Bronchial epithelial cell (primary cell): ENCODE measurements around the gene ASXL2. TPM values are rescaled to one million over a fixed set of nuclear protein-coding genes. Genes with fewer than 3 reads are reported as not detected.
A peak's percentile ranks its signal among the peaks of the same experiment; 100 is the strongest.

Experiments used
- DNase-seq: peaks from one replicate; pipeline ENCODE4 v3.0.0-alpha.2; 2010; ENCODE audit warnings: low read depth
- FAIRE-seq: peaks from 2 replicates; lab custom pipeline; 2011; peaks lifted over from hg19 to GRCh38; lab: Jason Lieb, UNC
- H3K27me3 ChIP-seq: 2 replicates; pipeline ENCODE4 v1.5.1; 2011; ENCODE audit warnings: low read length; ENCODE audit not compliant: control insufficient read depth, insufficient read depth
- H3K36me3 ChIP-seq: 2 replicates; pipeline ENCODE4 v1.5.1; 2011; ENCODE audit warnings: low read length; ENCODE audit not compliant: control insufficient read depth, insufficient read depth
- H3K4me3 ChIP-seq: 2 replicates; pipeline ENCODE4 v1.5.1; 2011; ENCODE audit warnings: mild to moderate bottlenecking, low read depth, low read length, control low read depth
- CTCF ChIP-seq: IDR thresholded peaks from 2 replicates; pipeline ENCODE4 v1.5.1; 2011; ENCODE audit warnings: mild to moderate bottlenecking, moderate library complexity, low read length, control low read depth, inconsistent platforms; ENCODE audit not compliant: insufficient read depth, severe bottlenecking
- total RNA-seq: library from RNA; depleted of rRNA; stranded (reverse); fragments of >200 nt; gene quantifications from 2 replicates; pipeline ENCODE4 v1.2.1, GENCODE V29; 2014

ASXL2 gene
- total RNA-seq, 1 donor from 2014 or later = 4.2 TPM

- no peak for DNase-seq
- TF ChIP-seq CTCF = no peak
- Histone ChIP-seq H3K4me3 (no peak overlapping the region), H3K27me3 (no peaks in the 10 kb centered on the region), H3K36me3 (no peaks in the 10 kb centered on the region)
- no peak for FAIRE-seq
These were observed 176.5 kb downstream of the ASXL2 start for GRCh38 chr2:25701801-25702200.

GRCh38 chr2:25700221-25700660, 178.0 kb downstream of the ASXL2 start:
- Histone ChIP-seq H3K36me3 (no peaks in the 10 kb centered on the region), H3K4me3 (no peak overlapping the region), H3K27me3 (no peaks in the 10 kb centered on the region)
- TF ChIP-seq CTCF = peak; percentile 63
- FAIRE-seq (no peak), DNase-seq (peak; percentile 71)

GRCh38 chr2:25699216-25699615, 179.1 kb downstream of the ASXL2 start:
- TF ChIP-seq CTCF = no peak
- no peaks in the 10 kb centered on the region for H3K27me3 ChIP-seq
- H3K36me3 ChIP-seq = no peaks in the 10 kb centered on the region
- DNase-seq (no peak), FAIRE-seq (no peak)
- H3K4me3 ChIP-seq = no peak overlapping the region

GRCh38 chr2:25698752-25699151, 179.5 kb downstream of the ASXL2 start:
- DNase-seq (peak; percentile 85), FAIRE-seq (peak; percentile 40)
- no peak overlapping the region for H3K4me3 ChIP-seq
- TF ChIP-seq CTCF = no peak
- no peaks in the 10 kb centered on the region for H3K36me3 ChIP-seq
- H3K27me3 ChIP-seq = no peaks in the 10 kb centered on the region

- no peaks in the 10 kb centered on the region for H3K27me3 ChIP-seq
- no peaks in the 10 kb centered on the region for H3K36me3 ChIP-seq
- FAIRE-seq = no peak
- no peak overlapping the region for H3K4me3 ChIP-seq
- TF ChIP-seq CTCF = no peak
- no peak for DNase-seq
These were observed 180.5 kb downstream of the ASXL2 start for GRCh38 chr2:25697559-25698341.
